ENCODE measurements around the gene HNRNPAB.

Gene HNRNPAB

DNA sequence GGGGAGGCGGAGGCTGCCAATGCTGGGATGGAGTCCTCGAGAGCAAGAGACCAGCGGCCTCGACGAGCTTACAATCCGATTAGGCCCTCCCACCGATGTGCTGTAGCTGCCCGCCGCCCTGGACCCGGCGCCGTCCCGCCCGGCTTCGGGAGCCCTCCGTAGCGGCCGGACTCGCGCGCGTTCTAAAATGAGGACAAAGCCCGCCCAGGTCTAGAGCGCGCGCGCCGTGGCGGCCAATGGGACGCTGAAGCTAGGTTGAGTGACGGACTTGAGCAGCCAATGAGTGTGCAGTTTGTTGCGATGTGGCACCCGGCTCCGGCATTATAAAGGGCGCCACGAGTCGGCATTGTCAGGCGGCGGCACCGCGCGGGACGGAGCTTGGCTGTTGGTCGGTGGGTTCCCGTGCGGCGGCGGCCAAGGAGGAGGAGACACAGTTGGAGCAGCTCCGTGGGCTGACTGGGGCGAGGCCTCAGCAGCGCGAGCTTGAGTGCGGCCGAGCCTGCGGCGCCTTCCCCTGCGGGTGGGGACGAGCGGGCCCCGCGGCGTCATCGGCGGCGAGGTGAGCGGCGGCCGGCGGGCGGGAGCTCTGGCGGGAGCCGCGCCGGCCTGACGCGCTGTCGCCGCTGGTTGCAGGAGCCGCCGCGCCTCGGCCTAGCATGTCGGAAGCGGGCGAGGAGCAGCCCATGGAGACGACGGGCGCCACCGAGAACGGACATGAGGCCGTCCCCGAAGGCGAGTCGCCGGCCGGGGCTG, at the start of gene HNRNPAB:
Gene HNRNPAB (plus strand): TSS at position 352 of the 753 bp plus-strand sequence. CDS start 305 bp downstream, at position 657.
- no peaks in the 10 kb centered on the region for H3K9me3 ChIP-seq (ENCODE audit: control insufficient read depth in 5 of 5, low read length in 5 of 5)
- H3K4me1 ChIP-seq (ENCODE audit: control insufficient read depth in 5 of 5, insufficient read depth in 5 of 5, low read length in 5 of 5), result peaks cover 4 to 32% (median 24%) of the 10 kb centered on the region in 5 donors
- H3K9ac ChIP-seq (ENCODE audit: low read length in 5 of 5), result peak within 1 kb of the TSS in 4 of 5 donors; percentile 87 to 94 (median 88)
- peak within 1 kb of the TSS; percentile 69 to 98 (median 87) for H3K4me3 ChIP-seq (ENCODE audit: low read depth in 1 of 5, low read length in 5 of 5)
- peaks cover 4 to 35% (median 32%) of the 10 kb centered on the region in 5 donors for H3K36me3 ChIP-seq (ENCODE audit: control insufficient read depth in 5 of 5, insufficient read depth in 5 of 5, low read length in 5 of 5)
- H3K27me3 ChIP-seq (ENCODE audit: control insufficient read depth in 5 of 5, insufficient read depth in 4 of 5, low read length in 5 of 5), result no peaks in the 10 kb centered on the region
- H3K27ac ChIP-seq (ENCODE audit: low read depth, low read length), result peak within 1 kb of the TSS; percentile 59

- no peaks in the 10 kb centered on the region for H3K9me3 ChIP-seq (ENCODE audit: control insufficient read depth in 5 of 5, low read length in 5 of 5)
- H3K27ac ChIP-seq (ENCODE audit: low read depth, low read length), result no peak overlapping the region
- no peak overlapping the region for H3K4me3 ChIP-seq (ENCODE audit: low read depth in 1 of 5, low read length in 5 of 5)
- no peak overlapping the region for H3K9ac ChIP-seq (ENCODE audit: low read length in 5 of 5)
- peaks cover 0 to 26% (median 19%) of the 10 kb centered on the region in 5 donors for H3K4me1 ChIP-seq (ENCODE audit: control insufficient read depth in 5 of 5, insufficient read depth in 5 of 5, low read length in 5 of 5)
- peaks cover 0 to 12% (median 11%) of the 10 kb centered on the region in 5 donors for H3K36me3 ChIP-seq (ENCODE audit: control insufficient read depth in 5 of 5, insufficient read depth in 5 of 5, low read length in 5 of 5)
- no peaks in the 10 kb centered on the region for H3K27me3 ChIP-seq (ENCODE audit: control insufficient read depth in 5 of 5, insufficient read depth in 4 of 5, low read length in 5 of 5)
Measured at GRCh38 chr5:178155065-178155464, 49.3 kb upstream of the HNRNPAB start.

DNA sequence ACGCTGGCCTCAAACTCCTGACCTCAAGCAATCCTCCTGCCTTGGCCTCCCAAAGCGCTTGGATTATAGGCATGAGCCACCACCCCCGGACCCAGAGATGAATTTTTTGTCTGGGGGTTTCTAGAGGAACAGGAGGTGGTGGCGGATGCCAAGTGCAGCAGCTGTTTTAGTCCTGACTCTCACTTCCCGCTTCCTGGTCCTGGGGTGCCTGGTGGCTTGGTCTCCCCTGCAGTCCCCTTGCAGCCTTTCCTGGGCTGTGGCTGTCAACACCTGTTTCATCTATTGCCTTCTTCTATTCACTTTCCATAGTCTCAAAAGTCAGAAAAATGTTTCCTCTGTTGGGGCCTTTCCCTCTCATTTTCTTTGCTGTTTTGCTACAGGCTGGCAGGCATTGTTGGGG, 44.2 kb upstream of the HNRNPAB start:
- Histone ChIP-seq H3K27me3 (ENCODE audit: control insufficient read depth in 5 of 5, insufficient read depth in 4 of 5, low read length in 5 of 5) (peaks cover 4 to 13% (median 11%) of the 10 kb centered on the region in 5 donors), H3K36me3 (ENCODE audit: control insufficient read depth in 5 of 5, insufficient read depth in 5 of 5, low read length in 5 of 5) (no peaks in the 10 kb centered on the region), H3K4me1 (ENCODE audit: control insufficient read depth in 5 of 5, insufficient read depth in 5 of 5, low read length in 5 of 5) (peaks cover 0 to 7% (median 6%) of the 10 kb centered on the region in 5 donors), H3K9me3 (ENCODE audit: control insufficient read depth in 5 of 5, low read length in 5 of 5) (no peaks in the 10 kb centered on the region), H3K4me3 (ENCODE audit: low read depth in 1 of 5, low read length in 5 of 5) (no peak overlapping the region), H3K27ac (ENCODE audit: low read depth, low read length) (no peak overlapping the region), H3K9ac (ENCODE audit: low read length in 5 of 5) (no peak overlapping the region)

GRCh38 chr5:178162481-178162880, 41.9 kb upstream of the HNRNPAB start:
- no peak overlapping the region for H3K27ac ChIP-seq (ENCODE audit: low read depth, low read length)
- H3K27me3 ChIP-seq (ENCODE audit: control insufficient read depth in 5 of 5, insufficient read depth in 4 of 5, low read length in 5 of 5), result peaks cover 11 to 21% (median 17%) of the 10 kb centered on the region in 5 donors
- no peaks in the 10 kb centered on the region for H3K36me3 ChIP-seq (ENCODE audit: control insufficient read depth in 5 of 5, insufficient read depth in 5 of 5, low read length in 5 of 5)
- no peak overlapping the region for H3K9ac ChIP-seq (ENCODE audit: low read length in 5 of 5)
- H3K9me3 ChIP-seq (ENCODE audit: control insufficient read depth in 5 of 5, low read length in 5 of 5), result no peaks in the 10 kb centered on the region
- no peak overlapping the region for H3K4me3 ChIP-seq (ENCODE audit: low read depth in 1 of 5, low read length in 5 of 5)
- peaks cover 0 to 7% (median 6%) of the 10 kb centered on the region in 5 donors for H3K4me1 ChIP-seq (ENCODE audit: control insufficient read depth in 5 of 5, insufficient read depth in 5 of 5, low read length in 5 of 5)

- Histone ChIP-seq H3K36me3 (ENCODE audit: control insufficient read depth in 5 of 5, insufficient read depth in 5 of 5, low read length in 5 of 5) (no peaks in the 10 kb centered on the region), H3K27me3 (ENCODE audit: control insufficient read depth in 5 of 5, insufficient read depth in 4 of 5, low read length in 5 of 5) (peaks cover 11 to 21% (median 17%) of the 10 kb centered on the region in 5 donors), H3K4me3 (ENCODE audit: low read depth in 1 of 5, low read length in 5 of 5) (peak overlapping the region in 3 of 5 donors; percentile 13 to 47 (median 23)), H3K9me3 (ENCODE audit: control insufficient read depth in 5 of 5, low read length in 5 of 5) (no peaks in the 10 kb centered on the region), H3K9ac (ENCODE audit: low read length in 5 of 5) (no peak overlapping the region), H3K4me1 (ENCODE audit: control insufficient read depth in 5 of 5, insufficient read depth in 5 of 5, low read length in 5 of 5) (peaks cover 0 to 7% (median 6%) of the 10 kb centered on the region in 5 donors), H3K27ac (ENCODE audit: low read depth, low read length) (no peak overlapping the region)
Measured at GRCh38 chr5:178163772-178164735, 40.3 kb upstream of the HNRNPAB start.

DNA sequence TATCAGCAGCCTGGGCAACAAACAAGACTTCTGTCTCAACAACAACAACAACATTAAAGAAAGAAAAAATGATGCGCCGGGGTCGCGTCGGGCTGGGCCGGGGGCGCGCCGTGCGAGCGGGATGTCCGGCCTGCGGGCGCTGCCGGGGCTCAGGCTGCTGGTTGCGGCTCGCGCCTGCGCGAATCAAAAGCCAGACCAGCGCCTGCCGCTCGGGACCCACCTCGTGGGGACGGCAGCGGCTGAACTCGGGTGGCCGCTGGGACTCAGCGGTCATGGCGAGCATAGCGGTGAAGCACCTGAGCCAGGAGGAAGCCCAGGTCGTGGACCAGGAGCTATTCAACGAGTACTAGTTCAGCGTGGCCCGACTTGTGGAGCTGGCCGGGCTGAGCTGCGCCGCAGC, 38.8 kb upstream of the HNRNPAB start:
- peaks cover 11 to 21% (median 17%) of the 10 kb centered on the region in 5 donors for H3K27me3 ChIP-seq (ENCODE audit: control insufficient read depth in 5 of 5, insufficient read depth in 4 of 5, low read length in 5 of 5)
- H3K9ac ChIP-seq (ENCODE audit: low read length in 5 of 5), result no peak overlapping the region
- H3K27ac ChIP-seq (ENCODE audit: low read depth, low read length), result no peak overlapping the region
- no peak overlapping the region for H3K4me3 ChIP-seq (ENCODE audit: low read depth in 1 of 5, low read length in 5 of 5)
- H3K9me3 ChIP-seq (ENCODE audit: control insufficient read depth in 5 of 5, low read length in 5 of 5), result no peaks in the 10 kb centered on the region
- H3K4me1 ChIP-seq (ENCODE audit: control insufficient read depth in 5 of 5, insufficient read depth in 5 of 5, low read length in 5 of 5), result peaks cover 0 to 7% (median 6%) of the 10 kb centered on the region in 5 donors
- no peaks in the 10 kb centered on the region for H3K36me3 ChIP-seq (ENCODE audit: control insufficient read depth in 5 of 5, insufficient read depth in 5 of 5, low read length in 5 of 5)

GRCh38 chr5:178170455-178170854, 33.9 kb upstream of the HNRNPAB start:
- no peaks in the 10 kb centered on the region for H3K9me3 ChIP-seq (ENCODE audit: control insufficient read depth in 5 of 5, low read length in 5 of 5)
- H3K9ac ChIP-seq (ENCODE audit: low read length in 5 of 5), result no peak overlapping the region
- H3K36me3 ChIP-seq (ENCODE audit: control insufficient read depth in 5 of 5, insufficient read depth in 5 of 5, low read length in 5 of 5), result no peaks in the 10 kb centered on the region
- H3K27ac ChIP-seq (ENCODE audit: low read depth, low read length), result no peak overlapping the region
- H3K27me3 ChIP-seq (ENCODE audit: control insufficient read depth in 5 of 5, insufficient read depth in 4 of 5, low read length in 5 of 5), result peaks cover 0 to 8% (median 5%) of the 10 kb centered on the region in 5 donors
- no peaks in the 10 kb centered on the region for H3K4me1 ChIP-seq (ENCODE audit: control insufficient read depth in 5 of 5, insufficient read depth in 5 of 5, low read length in 5 of 5)
- H3K4me3 ChIP-seq (ENCODE audit: low read depth in 1 of 5, low read length in 5 of 5), result no peak overlapping the region

GRCh38 chr5:178174456-178174855, 29.9 kb upstream of the HNRNPAB start:
- no peak overlapping the region for H3K27ac ChIP-seq (ENCODE audit: low read depth, low read length)
- H3K27me3 ChIP-seq (ENCODE audit: control insufficient read depth in 5 of 5, insufficient read depth in 4 of 5, low read length in 5 of 5), result peaks cover 0 to under 1% (median 0%) of the 10 kb centered on the region in 5 donors
- H3K4me3 ChIP-seq (ENCODE audit: low read depth in 1 of 5, low read length in 5 of 5), result no peak overlapping the region
- H3K4me1 ChIP-seq (ENCODE audit: control insufficient read depth in 5 of 5, insufficient read depth in 5 of 5, low read length in 5 of 5), result no peaks in the 10 kb centered on the region
- H3K9ac ChIP-seq (ENCODE audit: low read length in 5 of 5), result no peak overlapping the region
- H3K9me3 ChIP-seq (ENCODE audit: control insufficient read depth in 5 of 5, low read length in 5 of 5), result peaks cover 0 to 2% (median 0%) of the 10 kb centered on the region in 5 donors
- H3K36me3 ChIP-seq (ENCODE audit: control insufficient read depth in 5 of 5, insufficient read depth in 5 of 5, low read length in 5 of 5), result no peaks in the 10 kb centered on the region

DNA sequence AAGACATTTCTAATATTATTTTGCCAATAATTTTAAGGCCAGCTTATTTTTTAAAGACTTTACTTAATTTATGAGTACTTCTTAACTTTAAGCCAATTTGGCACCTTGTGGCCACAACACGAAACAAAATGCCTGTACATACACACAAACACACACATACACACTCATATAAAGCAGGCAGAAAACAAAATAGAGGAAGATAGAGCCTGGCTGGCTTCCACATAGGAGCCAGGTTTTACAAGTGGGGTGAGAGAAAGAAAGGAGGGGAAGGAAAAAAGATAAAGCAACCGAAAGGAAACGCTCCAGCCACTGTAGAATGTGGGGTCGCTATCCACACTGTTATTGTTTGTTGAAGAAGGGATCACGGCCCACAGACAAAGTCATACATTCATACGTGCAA, 27.5 kb upstream of the HNRNPAB start:
- peaks cover 0 to 3% (median 0%) of the 10 kb centered on the region in 5 donors for H3K9me3 ChIP-seq (ENCODE audit: control insufficient read depth in 5 of 5, low read length in 5 of 5)
- H3K36me3 ChIP-seq (ENCODE audit: control insufficient read depth in 5 of 5, insufficient read depth in 5 of 5, low read length in 5 of 5), result no peaks in the 10 kb centered on the region
- no peaks in the 10 kb centered on the region for H3K4me1 ChIP-seq (ENCODE audit: control insufficient read depth in 5 of 5, insufficient read depth in 5 of 5, low read length in 5 of 5)
- no peak overlapping the region for H3K9ac ChIP-seq (ENCODE audit: low read length in 5 of 5)
- H3K4me3 ChIP-seq (ENCODE audit: low read depth in 1 of 5, low read length in 5 of 5), result no peak overlapping the region
- H3K27ac ChIP-seq (ENCODE audit: low read depth, low read length), result no peak overlapping the region
- H3K27me3 ChIP-seq (ENCODE audit: control insufficient read depth in 5 of 5, insufficient read depth in 4 of 5, low read length in 5 of 5), result peaks cover 0 to 10% (median 2%) of the 10 kb centered on the region in 5 donors
